HepG2 (cell line): ENCODE data around the gene ASZ1.

Source experiments
- CEBPB ChIP-seq: IDR thresholded peaks from 2 replicates; pipeline ENCODE4 v1.6.1; 2011; ENCODE audit warnings: low read depth, low read length, improper control_type of control experiment, borderline replicate concordance
- CTCF ChIP-seq: sonication (generic); formaldehyde crosslinking; IDR thresholded peaks from 2 replicates; pipeline ENCODE4 v1.5.0; 2020; ENCODE audit warnings: mild to moderate bottlenecking, missing genetic modification reagents, moderate library complexity
- HDAC2 ChIP-seq: sonication (generic); formaldehyde crosslinking; IDR thresholded peaks from 2 replicates; pipeline ENCODE4 v1.4.0; 2020; ENCODE audit warnings: missing genetic modification reagents
- JUN ChIP-seq: sonication (generic); formaldehyde crosslinking; IDR thresholded peaks from 2 replicates; pipeline ENCODE4 v1.4.0; 2020; ENCODE audit warnings: mild to moderate bottlenecking, missing genetic modification reagents
- NFYB ChIP-seq: sonication (generic); formaldehyde crosslinking; IDR thresholded peaks from 2 replicates; pipeline ENCODE4 v1.4.0; 2020; ENCODE audit warnings: missing genetic modification reagents
- POLR2A ChIP-seq, 2 experiments: IDR thresholded peaks; 2 replicates each; pipeline ENCODE4 v1.6.1; 2011; ENCODE audit warnings: low read depth in 2 of 2, low read length in 2 of 2, mild to moderate bottlenecking in 1 of 2, moderate library complexity in 1 of 2; ENCODE audit not compliant: insufficient read depth in 1 of 2
- RFX5 ChIP-seq: IDR thresholded peaks from 2 replicates; pipeline ENCODE4 v1.6.1; 2011; ENCODE audit warnings: low read depth, low read length, improper control_type of control experiment
- SIN3B ChIP-seq: fragments of 150-350 bp; IDR thresholded peaks from 2 replicates; pipeline ENCODE4 v1.6.1; 2014; ENCODE audit warnings: low read length
- ZNF180 ChIP-seq: sonication (generic); formaldehyde crosslinking; IDR thresholded peaks from 2 replicates; pipeline ENCODE4 v1.4.0; 2020; ENCODE audit warnings: low read depth, missing genetic modification reagents, borderline replicate concordance
- TF ChIP-seq, protein P1 (sequence below): sonication (generic); formaldehyde crosslinking; IDR thresholded peaks from 2 replicates; pipeline ENCODE4 v1.5.1; 2020; ENCODE audit warnings: mild to moderate bottlenecking, moderate library complexity, missing genetic modification reagents

DNA sequence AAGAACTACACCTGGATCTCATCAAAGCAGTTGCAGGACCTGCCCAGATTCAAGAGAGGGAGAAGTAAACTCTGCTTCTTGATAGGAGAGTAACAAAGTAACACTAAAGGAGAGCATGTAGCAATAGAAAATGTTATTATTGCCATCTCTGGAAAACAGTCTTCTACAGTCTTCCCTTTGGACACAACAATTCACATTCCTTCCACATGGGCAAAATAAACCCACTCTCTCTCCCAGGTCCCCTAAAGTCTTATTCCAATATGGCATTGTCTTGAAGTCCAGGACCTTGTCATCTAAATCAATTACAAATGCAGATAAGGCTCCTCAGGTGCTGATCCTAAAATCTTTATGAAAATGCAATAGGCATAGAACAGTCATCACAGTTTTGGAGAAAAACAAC lies 94.1 kb downstream of the ASZ1 start:
- TF ChIP-seq CTCF (no peak), SIN3B (no peak), ZNF180 (CRISPR knock-in tag) (no peak), RFX5 (no peak), HDAC2 (CRISPR knock-in tag) (no peak), CEBPB (no peak), NFYB (CRISPR knock-in tag) (no peak), POLR2A (IDR thresholded peaks at IDR 0.05; ENCODE audit: insufficient read depth in 1 of 2, low read depth in 2 of 2, low read length in 2 of 2) (no peak), JUN (no peak)
- TF ChIP-seq, protein P1, sequence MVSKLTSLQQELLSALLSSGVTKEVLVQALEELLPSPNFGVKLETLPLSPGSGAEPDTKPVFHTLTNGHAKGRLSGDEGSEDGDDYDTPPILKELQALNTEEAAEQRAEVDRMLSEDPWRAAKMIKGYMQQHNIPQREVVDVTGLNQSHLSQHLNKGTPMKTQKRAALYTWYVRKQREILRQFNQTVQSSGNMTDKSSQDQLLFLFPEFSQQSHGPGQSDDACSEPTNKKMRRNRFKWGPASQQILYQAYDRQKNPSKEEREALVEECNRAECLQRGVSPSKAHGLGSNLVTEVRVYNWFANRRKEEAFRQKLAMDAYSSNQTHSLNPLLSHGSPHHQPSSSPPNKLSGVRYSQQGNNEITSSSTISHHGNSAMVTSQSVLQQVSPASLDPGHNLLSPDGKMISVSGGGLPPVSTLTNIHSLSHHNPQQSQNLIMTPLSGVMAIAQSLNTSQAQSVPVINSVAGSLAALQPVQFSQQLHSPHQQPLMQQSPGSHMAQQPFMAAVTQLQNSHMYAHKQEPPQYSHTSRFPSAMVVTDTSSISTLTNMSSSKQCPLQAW (CRISPR knock-in tag), result no peak
